Epithelial cell of proximal tubule (primary cell): ENCODE results near the gene SYNGR2. TPM values are rescaled to one million over a fixed set of nuclear protein-coding genes. Genes with fewer than 3 reads are reported as not detected.
A peak's percentile ranks its signal among the peaks of the same experiment; 100 is the strongest.

ENCODE experiments used
- DNase-seq: peaks from one replicate; pipeline ENCODE4 v3.0.0-alpha.2; 2011; ENCODE audit warnings: low read depth
- H3K4me3 ChIP-seq: 2 replicates; pipeline ENCODE4 v1.5.1; 2011; ENCODE audit warnings: low read depth, mild to moderate bottlenecking, low read length
- CTCF ChIP-seq: conservative IDR thresholded peaks from 2 replicates; pipeline ENCODE4 v1.5.1; 2012; ENCODE audit warnings: low read depth, mild to moderate bottlenecking, low read length
- total RNA-seq: library from RNA; depleted of rRNA; stranded (reverse); fragments of >200 nt; gene quantifications from 2 replicates; pipeline ENCODE4 v1.2.3, GENCODE V29; 2015

SYNGR2 gene
- total RNA-seq, 1 donor from 2014 or later = 137 TPM

DNA sequence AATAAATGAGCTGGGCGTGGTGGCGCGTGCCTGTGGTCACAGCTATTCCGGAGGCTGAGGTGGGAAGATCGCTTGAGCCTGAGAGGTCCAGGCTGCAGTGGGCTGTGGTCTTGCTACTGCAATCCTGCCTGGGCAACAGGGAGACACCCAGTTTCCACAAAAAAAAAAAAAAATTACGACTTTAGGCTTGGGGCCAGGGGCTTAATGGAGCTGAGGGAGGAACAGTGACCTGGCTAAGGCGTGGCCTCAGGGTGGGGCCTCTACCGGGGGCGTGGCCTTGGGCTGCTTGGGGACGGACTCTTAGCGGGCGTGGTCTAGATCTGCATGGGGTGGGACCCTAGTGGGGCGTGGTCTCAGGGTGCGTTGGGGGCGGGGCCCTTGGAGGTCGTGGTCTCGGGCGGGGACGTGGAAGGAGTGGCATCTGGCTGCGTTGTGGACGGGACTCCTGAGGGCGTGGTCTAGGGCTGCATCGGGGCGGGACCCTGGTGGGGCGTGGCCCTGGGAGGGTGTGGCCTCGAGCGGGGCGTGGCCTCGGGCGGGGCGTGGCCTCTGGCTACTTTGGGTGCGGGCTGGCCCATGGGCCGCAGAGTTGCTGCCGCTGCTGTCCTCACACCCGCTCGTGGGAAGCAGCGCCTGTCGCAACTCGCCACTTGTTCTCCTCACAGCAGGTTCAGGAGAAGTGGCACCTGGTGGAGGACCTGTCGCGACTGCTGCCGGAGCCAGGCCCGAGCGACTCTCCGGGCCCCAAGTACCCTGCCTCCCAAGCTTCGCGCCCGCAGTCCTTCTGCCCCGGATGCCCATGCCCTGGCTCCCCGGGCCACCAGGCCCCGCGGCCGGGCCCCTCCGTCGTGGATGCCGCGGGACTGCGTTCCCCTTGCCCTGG, 28.0 kb upstream of the SYNGR2 start:
- no peak overlapping the region for H3K4me3 ChIP-seq
- no peak for DNase-seq

DNA sequence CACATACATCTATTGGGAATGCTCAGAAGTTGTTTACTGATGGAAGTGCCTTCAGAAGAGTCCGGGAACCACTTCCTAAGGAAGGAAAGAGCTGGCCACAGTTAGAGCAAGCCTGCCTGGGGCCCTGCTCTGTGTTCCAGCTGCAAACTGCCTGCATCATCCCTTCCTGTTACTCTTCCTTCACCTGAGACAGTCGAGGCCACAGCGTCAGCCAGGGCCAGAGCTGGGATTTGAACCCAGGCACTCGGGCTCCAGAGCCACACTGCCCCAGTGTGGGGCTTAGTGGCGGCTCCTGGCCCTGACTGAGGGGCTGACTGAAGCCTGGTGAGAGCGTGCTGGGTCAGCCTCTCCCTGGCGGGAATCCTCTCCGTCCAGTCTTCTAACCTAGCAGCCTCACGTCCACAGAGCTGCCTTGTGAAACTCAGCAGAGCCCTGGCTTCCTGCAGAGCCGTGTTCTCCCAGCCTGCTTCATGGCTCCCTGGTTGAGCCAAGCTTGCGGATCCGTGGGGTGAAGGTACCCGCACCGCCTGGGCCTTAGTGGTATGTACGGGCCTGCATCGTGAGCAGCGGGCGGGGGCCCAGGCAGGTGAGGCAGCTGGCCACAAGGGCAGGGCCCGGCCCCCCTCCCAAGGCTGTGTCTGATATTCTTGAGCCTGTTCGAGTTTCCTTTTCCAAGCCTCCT, 26.8 kb upstream of the SYNGR2 start:
- no peak for DNase-seq
- no peak overlapping the region for H3K4me3 ChIP-seq
- no peak for TF ChIP-seq CTCF

More for the DNA sequence above, 28.0 kb upstream of the SYNGR2 start:
- no peak for TF ChIP-seq CTCF

- no peak for TF ChIP-seq CTCF
- no peak overlapping the region for H3K4me3 ChIP-seq
- peak; percentile 48 for DNase-seq
These were observed 26.1 kb upstream of the SYNGR2 start for GRCh38 chr17:78142119-78142861.

- TF ChIP-seq CTCF = no peak
- H3K4me3 ChIP-seq = no peak overlapping the region
- DNase-seq = no peak
These were observed 24.9 kb upstream of the SYNGR2 start for GRCh38 chr17:78143214-78144146.

GRCh38 chr17:78144147-78144719, 24.1 kb upstream of the SYNGR2 start:
- DNase-seq = no peak
- H3K4me3 ChIP-seq = no peak overlapping the region
- TF ChIP-seq CTCF = no peak
